GM18520 (cell line): Measurements from ENCODE around the gene RARG.
"Not testable (repeated sequence)": the region's sequence is repeated elsewhere in the genome, so short reads cannot be mapped to it uniquely, and the experiment has no call there.

ENCODE experiments used
- ATAC-seq: cut with Tn5 transposase; IDR thresholded peaks from one replicate; pipeline ENCODE4 v1.9.1; 2021; ENCODE audit not compliant: unreplicated experiment

The RARG gene

DNA sequence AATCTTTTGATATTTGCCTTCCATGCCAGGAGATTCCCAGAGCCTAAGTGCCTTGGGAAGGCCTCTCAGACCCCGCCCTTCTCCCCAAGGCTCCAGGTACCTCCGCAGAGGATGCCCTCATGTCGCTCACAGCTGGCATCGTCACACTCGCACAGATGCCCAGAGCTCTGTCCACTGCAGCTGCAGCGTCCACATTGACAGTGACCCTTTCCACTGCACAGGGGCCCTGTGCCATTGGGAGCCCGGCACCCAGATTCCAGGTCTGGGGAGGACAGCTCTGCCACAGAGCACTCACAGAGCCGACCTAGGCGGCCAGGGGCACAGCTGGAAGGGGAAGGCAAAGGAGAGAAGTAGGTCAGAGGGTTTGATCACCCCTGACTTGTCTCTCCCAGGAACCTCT is 39.0 kb downstream of the RARG start:
- ATAC-seq = no peak

DNA sequence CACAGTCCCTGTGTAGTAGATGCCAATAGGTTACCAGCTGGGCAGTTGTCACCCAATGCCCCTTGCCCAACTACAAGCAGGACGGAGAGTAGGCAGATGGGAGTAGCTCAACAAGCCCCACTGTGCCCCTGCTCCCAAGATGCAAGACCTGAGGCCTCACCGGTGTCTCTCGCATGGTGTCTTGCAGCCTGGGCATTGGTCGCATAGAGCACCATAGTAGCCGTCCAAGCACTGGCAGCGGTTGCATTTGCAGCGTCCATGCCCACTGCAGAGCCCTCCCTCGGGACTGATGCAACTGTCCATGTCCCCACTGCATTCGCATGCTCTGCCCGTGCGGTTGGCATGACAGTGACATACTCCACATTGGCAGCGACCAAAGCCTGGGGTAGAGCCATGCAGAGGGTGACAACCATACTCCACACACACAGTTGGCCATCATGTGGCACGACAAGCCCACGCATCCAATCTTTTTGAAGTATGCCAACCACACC is 39.4 kb downstream of the RARG start:
- ATAC-seq = no peak

DNA sequence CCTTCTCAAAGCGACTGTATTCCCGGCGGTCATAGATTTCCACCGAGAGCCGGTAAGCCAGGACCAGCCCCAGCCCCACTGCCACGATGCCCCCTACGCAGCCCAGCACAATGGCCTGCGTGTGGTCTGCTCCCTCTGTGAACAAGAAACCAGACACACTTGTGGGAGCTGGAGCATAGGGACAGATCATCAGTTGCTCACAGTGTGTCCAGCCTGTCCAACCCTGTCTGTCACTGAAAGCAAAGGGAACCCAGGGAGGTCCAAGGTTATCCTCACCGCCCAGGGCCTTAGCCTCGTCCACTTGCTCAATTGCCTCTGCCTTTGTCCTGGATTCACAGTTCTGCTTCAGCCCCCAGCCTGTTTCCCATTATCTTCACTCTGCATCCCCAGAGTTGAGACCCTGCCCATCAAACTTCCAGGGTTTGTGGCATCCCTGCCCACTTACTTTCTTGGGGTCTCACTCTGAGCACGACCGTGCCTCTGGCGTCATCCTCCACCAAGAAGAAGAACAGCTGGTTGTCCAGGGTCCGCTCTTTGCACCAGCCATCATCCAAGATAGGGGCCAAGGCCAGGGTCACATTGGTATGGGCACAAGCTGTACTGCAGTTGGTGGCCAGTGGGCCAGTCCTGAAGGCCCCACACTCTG is 40.0 kb downstream of the RARG start:
- ATAC-seq = no peak

DNA sequence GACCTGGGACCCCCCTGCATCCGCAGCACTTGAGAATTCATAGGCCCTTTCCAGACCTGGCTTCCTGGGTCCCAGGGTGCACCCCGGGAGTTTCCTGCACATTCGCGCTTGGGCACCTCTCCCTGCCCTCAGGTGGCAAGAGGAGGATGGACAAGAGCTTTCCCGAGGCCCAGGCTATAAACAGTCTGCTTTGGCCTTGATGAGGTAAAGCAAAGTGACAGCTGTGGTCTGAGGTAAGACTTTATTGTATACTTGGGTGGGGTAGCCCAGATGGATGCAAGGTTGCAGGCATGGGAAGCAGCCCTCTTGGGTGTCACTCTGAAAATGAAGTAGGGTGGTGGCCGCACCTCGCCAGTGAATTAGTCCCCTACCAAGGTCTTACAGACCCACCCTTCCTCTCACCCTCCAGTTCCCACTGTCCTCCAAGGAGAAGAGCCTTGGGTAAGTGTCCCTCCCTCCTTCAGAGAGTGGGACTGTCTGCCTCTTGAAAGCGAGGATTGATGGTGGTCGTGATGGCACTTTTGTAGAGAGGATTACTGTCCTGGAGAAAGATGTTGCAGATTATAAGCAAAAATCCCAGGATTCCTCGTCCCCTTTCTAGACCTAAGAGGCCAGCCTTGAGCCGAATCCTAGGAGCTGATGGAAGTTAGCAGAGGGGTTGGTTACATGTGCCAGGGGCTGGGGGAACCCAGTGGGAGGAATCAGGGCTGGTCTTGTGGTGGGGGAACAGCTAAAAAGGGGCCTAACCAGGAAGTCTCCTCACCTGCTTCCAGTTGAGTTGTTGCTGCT is 40.7 kb downstream of the RARG start:
- ATAC-seq = no peak

DNA sequence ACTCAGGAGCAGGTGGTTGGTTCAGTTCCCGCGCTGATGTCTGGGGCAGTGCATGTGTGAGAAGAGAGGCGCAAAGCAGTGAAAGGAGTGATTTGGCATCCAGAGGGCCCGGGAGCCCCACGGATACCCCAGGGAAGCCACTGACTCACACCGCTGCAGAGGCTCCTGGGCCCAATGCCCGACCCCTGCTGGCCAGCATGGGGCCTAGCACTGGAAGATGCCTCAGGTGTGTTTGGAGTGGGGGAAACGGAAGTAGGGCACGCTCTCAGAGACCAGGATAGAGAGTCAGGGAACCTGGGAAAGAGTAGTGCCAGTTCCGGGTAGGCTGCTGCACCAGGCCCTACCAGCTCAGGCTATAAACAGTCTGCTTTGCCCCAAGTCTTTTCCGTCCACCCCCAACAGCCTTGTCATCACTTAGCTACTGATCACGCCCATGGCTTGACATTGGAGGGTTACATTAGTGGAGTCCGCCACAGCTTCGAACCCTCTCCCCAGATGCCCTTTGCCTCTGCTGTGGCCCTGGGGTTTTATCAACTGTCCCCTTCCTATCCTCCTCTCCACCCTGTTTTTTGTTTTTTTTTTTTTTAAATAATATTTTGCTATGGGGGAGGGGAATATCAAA is 41.8 kb downstream of the RARG start:
- no peak for ATAC-seq

DNA sequence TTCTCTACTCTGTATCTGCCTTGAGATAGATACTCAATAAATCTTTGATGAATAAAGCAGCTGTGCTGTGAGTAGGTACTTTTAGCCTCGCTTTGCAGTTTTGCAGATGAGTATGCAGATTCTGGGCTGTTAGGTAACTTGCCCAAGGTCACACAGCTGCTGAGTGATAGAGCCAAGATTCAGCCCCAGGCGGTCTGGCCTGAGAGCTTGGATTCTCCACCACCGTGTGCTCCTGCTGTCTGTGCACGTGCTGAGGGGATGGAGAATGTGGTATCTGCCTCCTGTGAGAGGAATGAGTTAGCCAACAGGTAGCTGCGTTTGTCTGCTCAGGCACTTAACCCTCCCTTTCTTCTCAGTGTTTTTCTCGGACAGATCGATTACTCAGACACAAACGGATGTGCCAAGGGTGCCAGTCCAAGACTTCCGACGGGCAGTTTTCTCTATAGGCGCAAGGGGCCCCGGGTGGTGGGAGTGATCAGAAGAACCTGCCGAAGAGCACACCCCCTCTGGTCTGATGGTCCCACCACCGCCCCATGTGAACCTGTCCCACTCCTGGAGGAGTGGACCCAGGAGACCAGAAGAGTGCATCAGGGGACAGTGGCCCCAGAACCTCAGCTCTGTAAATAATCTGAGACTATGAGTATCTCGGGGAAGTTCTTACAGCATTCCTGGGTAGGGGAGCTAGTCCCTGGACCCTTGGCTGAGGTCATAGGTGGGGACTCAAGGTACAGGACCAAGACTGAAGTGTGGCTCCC is 44.7 kb downstream of the RARG start:
- no peak for ATAC-seq

DNA sequence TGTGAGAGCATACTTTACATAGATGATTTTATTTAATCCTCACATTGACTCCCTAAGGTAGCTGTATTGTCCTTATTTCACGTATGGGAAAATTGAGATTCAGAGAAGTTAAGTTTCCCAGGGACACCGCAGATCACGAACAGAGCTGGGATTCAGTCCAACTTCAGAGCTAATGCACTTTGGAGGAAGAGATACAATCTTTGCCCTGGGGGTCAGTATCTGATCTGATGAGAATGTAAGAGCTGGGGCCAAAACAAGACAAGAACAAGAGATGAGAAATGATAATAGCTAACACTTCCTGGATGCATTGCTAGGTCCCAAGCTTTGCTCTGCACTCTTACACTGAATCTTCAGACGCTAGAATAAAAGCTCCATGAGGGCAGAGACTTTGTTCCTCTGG is 45.3 kb downstream of the RARG start:
- no peak for ATAC-seq

DNA sequence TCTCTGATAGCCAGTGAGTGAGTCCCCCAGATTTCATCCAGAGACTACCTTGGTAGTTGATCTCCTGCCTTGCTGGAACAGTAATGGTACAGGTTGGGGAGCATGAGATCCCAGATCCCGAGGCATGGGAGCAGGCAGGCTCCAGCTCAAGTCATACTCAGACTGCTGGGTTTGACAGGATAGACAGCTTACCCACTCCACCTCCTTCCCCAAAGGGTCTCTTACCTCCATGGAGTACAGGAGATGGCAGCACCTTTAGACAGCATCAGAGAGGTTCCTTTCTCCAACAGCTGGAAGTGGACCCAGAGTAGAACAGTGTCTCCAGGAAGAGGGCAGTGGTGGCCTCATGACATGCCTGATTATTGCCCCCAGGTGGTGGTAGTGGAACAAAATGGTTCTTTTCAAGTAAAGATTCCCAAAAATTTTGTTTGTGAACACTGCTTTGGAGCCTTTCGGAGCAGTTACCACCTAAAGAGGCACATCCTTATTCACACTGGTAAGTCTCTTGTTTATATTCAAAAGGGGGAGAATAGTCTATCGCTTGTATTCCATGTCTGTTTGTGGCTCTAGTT is 46.3 kb downstream of the RARG start:
- ATAC-seq = no peak

DNA sequence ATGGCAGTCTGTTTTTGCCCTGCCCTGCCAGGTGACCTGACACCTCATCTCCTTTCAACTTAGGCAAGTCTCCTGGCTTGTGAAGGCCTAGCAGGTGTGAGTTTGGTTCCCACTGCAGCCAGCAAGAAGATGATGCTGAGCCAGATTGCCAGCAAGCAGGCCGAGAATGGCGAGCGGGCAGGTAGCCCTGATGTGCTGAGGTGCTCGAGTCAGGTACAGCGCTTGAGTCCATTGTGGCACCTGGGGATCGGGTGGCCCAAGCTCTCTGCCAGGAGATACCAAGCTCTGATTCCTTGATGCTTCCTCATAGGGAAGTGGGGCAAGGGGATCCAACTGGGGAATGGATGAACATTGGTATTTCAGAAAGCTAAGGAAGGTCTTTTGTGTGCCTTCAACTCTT is 47.2 kb downstream of the RARG start:
- ATAC-seq = no peak

DNA sequence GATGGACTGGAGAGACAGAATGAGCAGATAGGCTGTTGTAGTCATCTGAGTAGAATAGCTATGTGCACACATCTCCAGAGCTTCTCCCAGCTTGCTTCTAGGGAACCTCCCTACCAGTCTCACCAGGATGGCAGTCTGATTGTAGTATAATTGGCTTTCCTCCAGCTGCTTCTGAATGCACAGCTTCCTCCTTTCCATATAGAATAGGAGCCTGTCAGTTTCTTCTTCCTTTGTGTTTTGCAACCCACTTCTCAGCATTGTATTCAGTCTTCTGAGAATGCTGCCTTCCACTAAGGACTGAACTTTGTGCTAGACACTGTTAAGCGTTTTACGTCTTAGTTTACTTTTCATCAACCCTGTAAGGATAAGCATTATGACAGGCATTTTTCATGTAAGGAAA is 49.1 kb downstream of the RARG start:
- no peak for ATAC-seq

DNA sequence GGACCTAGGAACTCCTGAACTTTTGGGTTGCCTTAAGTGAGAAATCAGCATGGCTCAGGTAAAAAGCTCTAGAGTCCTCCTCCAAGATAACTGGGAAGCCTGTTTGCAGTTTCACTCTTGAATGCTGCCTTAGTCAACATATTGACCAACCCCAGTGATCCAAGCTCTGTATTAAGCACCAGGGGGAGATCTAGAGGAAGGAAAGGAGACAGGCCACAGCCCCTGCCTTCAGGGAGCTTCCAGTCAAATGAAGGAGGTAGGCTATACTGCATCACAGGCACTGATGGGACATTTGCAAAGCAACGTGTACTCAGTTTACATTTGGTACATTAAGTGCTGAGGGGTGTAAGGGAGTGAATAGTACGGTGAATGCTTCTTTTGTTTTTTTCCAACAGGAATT is 50.1 kb downstream of the RARG start:
- ATAC-seq = no peak

DNA sequence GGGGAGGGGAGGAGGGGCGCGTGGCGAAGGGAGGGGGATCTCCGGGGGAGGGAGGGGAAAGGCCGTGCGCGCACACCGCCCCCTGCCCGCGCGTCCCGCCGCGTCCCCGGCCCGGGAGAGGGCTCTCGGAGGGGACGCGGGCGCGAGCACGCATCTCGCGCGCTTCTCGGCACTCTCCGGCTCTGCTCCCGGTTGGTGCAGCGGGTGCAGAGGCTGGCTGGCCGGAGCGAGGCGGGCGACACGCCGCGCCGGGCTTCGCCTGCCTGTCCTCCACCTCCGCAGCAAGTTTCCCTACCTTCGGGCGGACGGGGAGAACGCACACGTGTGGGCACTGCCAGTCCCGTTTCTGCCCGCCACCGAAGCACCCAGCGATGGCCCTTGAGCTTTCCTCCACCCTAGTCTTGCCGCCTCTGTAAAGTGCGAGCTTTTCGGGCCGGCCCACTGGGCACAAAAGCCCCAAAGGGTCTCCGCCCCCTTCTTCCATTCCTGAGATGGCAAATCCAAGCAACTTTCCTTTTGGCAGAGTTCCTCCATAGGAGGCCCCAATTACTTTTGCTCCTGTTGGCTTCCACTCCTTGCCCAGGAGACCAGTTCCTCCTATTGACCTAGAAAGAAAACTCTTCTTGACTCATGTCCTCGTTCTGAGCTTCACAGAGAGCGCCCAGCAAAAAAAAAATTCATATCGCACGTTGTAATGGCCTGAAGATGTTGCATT is 50.9 kb downstream of the RARG start:
- peak; percentile 32 for ATAC-seq

DNA sequence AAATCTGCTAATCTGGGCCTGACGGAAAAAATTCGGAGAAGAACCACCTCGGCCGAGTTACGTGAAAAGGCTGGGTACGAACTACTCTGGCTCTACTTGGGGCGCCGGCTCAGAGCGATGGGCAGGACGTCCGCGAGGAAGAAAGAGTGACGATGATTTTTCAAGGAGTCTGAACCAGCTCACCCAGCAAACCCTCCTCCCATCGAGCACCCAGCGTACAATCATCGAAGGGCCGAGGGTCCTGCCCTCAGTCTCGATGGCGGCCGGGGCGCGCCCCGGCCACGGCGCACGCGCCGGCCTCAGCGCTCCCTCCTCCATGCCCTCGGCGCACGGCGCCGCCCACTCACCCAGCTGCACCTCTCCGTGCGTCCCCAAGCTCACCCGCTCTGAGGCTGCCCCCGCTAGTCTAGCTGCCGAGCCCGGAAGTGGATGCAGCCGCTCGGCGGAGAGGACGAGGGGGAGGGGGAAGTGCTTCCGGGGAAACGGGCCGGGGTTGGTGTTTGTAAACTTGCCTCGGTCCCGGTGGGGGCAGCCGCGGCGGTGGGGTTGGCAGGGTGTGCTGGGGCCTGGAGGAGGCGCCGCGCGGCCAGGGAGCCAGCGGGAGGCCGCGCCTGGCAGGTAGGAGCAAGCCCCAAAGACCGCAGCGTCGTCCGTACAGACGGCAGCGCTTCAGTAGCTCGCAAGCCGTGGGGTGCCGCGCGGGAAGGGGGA is 51.6 kb downstream of the RARG start, which contains the start of the genes CSAD and ZNF740:
Gene CSAD (minus strand): TSS at position 706 of the 711 bp plus-strand sequence. CDS start 7,455 bp downstream, outside the sequence.
Gene ZNF740 (plus strand): TSS at position 503 of the 711 bp plus-strand sequence. CDS start 1,262 bp downstream, outside the sequence.
- peak; percentile 89 for ATAC-seq

DNA sequence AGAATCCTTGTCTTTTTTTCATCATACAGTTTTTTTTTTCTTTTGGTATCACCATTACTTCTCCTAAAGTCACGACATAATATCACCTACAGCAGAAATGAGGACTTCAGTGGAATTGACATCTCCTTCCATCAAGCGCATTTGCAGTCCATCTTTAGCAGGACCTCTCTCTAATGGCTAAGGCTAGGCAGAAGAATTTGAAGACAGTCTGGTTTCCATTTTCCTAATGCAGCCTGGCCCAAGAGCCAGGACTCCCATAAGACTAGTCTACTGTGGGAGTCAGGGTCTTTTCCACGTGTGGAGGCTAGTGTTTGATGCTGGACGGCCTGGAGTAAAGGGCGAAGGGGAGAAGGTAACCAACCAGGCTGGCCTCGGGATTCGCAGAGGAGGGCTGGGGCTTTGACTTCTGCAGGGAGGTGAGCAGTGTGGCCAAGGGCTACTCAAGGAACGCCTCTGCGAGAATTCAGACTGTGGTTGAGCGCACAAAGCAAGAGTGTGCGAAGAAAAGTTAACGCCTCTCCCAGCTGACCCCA is 52.3 kb downstream of the RARG start:
- no peak for ATAC-seq

DNA sequence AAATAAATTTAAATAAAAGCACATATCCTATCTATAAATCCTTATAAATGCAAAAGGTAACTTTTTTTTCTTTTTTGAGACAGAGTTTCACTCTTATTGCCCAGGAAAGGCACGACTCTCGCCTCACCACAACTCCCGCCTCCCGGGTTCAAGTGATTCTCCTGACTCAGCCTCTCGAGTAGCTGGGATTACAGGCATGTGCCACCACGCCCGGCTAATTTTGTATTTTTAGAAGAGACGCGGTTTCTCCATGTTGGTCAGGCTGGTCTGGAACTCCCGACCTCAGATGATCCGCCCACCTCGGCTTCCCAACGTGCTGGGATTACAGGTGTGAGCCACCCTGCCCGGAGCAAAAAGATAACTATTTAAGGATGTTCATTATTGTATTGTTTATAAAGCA is 53.2 kb downstream of the RARG start:
- not testable (repeated sequence) for ATAC-seq

DNA sequence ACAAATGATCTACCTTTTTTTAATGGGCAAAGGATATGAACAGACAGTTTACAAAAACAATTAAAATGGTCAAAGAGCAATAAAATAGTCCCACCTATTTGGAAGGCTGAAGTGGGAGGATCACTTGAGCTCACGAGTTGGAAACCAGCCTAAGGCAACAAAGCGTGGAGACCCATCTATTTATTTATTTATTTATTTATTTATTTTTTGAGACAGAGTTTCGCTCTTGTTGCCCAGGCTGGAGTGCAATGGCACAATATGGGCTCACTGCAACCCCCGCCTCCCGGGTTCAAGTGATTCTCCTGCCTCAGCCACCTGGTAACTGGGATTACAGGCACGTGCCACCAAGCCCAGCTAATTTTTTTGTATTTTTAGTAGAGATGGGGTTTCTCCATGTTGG is 54.6 kb downstream of the RARG start:
- not testable (repeated sequence) for ATAC-seq

DNA sequence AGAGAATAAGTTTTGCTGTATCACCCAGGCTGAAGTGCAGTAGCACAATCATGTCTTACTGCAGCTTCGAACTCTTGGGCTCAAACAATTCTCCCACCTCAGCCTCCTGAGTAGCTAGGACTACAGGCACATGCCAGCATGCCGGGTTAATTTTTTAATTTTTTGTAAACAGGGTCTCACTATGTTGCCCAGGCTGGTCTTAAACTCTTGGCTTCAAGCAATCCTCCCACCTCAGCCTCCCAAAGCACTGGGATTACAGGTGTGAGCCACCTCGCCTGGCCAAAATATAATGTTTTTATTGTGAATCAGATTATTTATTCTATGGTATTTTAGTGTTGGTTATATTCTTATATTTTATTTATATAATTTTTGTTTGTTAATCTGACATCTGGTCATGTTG is 55.3 kb downstream of the RARG start:
- no peak for ATAC-seq

DNA sequence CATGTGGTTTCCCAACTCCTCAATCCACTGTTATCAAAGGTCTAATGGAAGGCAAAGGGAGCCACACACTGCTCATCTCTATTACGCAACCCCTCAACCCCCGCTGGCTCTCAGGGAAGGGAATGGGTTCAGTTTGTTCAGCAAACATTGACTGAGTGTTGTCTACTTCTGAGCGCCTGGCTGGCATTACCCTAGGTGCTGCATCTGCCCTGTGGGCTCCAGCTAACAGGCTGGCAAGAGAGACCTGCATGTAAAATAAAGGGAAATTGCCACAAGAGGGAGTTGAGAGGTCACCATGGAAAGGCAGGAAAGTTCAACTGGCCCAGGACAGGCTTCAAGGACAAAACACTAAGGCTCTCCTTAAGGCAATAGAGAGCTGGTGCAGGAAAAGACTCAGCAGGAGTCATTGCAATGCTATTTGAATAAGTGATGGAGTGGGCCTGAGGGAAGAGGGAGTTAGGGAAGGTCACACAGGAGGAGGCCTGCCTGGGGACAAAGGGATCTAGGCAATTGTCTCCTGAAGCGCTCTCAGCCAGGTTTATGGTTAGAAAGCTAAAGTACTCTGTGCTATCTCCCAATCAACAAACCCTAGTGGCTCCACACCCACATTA is 57.0 kb downstream of the RARG start:
- no peak for ATAC-seq
